DMS79 (cell line): ENCODE results near the gene ENOPH1.
A peak's percentile ranks its signal among the peaks of the same experiment; 100 is the strongest.
"Not testable (repeated sequence)": the region's sequence is repeated elsewhere in the genome, so short reads cannot be mapped to it uniquely, and the experiment has no call there.

Experiments
- DNase-seq: peaks from one replicate; lab custom pipeline; 2025; lab: John Stamatoyannopoulos, UW

ENOPH1 gene

GRCh38 chr4:82469791-82470345, 39.5 kb downstream of the ENOPH1 start:
- DNase-seq, result no peak

DNA sequence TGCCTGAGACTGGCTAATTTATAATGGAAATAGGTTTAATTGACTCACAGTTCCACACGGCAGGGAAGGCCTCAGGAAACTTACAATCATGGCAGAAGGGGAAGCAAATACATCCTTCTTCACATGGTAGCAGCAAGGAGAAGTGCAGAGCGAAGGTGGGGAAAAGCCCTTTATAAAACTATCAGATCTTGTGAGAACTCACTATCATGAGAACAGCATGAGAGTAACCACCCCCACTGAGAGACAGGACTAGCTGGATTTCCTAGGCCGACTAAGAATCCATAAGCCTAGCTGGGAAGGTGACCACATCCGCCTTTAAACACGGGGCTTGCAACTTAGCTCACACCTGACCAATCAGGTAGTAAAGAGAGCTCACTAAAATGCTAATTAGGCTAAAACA, 42.7 kb downstream of the ENOPH1 start:
- not testable (repeated sequence) for DNase-seq

- DNase-seq, result no peak
These were observed 43.3 kb downstream of the ENOPH1 start for GRCh38 chr4:82473621-82474164.

DNA sequence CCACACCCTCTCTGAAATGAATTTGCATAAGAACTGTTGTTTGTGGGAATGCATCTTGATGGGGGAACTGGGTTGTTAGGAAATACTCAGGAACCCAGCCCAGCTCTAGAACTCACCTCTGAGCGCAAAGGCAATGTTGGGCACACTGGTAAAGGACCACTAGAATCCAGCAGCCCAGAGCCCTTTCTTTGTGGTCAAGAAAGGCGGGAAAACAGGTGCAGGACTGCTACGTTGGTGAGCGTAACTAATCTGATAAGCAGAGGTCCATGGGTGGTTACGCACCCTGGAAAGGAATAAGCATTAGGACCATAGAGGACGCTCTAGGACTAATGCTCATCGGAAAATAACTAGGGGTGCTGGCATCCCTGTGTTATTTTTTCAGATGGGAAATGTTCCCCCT, 45.5 kb downstream of the ENOPH1 start:
- DNase-seq, result not testable (repeated sequence)

GRCh38 chr4:82477469-82477868, 47.1 kb downstream of the ENOPH1 start:
- DNase-seq, result not testable (repeated sequence)

- no peak for DNase-seq
These were observed 49.2 kb downstream of the ENOPH1 start for GRCh38 chr4:82479562-82479961.

DNA sequence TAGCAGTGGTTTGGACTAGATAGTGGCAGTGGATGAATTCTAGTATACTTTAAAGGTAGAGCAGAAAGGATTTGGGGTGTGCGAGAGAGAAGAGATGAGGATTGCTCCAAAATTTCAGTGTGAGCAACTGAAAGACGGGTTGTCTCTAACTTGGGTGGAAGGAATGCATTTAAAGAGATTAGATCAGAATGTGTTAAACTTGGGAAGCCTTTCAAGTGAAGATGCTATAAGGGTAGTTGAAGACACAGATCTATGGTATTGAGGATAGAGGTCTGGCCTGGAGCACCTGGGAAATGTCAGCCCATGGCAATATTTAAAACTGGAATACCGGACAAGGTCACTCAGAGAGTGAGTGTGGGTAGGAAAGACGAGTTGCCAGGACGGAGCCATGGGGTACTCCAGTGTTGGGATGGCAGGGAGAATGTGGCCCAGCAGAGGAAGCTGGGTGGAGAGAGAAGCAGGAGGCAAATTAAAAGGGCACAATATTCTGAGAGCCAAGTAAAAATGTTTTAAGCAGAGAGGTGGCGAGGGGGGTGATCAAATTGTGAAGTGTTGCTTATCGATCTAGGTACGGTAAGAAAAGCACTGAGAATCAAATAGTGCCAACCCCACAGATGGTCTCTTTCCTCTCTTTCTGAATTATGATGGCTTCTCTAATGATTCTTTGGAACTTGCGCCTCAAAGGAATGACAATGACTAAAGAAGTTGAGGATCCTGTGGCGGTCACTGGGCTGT, 50.5 kb downstream of the ENOPH1 start:
- DNase-seq, result no peak

DNA sequence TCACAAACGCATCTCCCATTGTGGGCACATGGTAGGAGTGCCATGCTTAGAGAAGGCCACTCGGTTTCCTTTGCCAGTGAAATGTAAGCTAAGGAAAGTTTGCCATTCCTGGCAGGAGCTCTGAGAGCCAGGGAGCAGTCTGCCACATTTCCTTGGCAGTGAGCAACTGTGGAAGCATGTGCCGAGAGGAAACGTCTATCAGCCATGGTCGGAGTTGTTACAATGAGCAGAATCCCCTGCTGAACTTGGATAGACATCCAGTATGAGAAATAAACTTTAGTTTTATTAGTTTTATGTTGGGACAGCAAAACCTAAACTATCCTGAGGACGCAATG, 51.1 kb downstream of the ENOPH1 start:
- DNase-seq, result no peak

DNA sequence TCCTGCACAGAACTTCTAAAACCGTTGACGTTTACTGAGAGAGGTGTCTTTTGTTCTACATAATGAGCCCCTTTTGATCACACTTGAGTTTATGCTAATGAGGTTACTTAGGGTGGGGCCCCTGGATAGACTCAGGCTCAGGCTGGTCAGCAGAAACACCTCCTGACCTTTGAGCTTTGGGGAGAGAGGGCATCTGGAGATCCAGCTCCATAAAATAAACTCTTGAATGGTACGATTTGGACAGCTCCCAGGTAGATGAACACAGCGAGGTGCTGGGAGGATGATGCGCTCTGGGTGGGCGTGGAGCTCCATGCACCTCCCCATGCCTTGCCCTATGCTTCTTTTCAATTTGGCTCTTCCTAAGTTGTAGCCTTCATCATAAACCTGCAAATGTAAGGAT, 52.0 kb downstream of the ENOPH1 start:
- no peak for DNase-seq

DNA sequence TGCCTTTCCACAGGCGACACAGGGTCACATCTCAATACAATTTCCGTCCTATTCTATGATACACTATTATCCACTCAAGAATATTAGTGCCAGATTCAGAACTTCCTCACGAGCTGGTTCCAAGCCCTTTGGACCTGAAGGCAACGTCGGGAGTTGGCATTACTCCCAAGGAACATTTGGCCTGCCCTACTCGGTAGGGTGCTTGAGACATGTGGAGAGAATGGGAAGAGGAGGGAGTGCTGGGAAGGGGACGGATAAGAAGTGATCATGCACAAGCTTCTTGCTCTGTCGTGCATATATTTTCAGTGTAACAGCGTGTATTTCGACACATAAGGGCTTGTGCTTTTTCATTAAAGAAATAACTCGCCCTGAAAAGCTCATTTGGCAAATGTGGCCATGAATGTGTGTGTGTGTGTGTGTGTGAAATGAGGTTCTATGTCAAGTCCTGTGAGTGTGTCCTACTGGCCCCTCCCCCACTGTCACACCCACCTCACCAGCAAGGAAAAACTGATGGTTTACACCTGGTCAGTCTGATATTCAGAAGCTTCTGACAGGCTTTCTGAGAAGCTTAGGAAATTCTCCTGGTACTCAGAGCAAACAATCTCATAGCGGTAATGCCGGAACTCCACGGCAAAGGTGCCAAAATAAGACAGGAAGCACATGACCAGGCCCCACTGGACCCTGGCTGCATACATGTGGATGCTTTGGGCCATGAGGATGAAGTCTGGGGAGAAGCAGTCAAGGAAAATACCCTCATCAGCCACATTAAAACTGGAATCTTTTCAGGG, 54.8 kb downstream of the ENOPH1 start:
- DNase-seq, result no peak

GRCh38 chr4:82489076-82489475, 58.7 kb downstream of the ENOPH1 start:
- DNase-seq, result no peak

DNA sequence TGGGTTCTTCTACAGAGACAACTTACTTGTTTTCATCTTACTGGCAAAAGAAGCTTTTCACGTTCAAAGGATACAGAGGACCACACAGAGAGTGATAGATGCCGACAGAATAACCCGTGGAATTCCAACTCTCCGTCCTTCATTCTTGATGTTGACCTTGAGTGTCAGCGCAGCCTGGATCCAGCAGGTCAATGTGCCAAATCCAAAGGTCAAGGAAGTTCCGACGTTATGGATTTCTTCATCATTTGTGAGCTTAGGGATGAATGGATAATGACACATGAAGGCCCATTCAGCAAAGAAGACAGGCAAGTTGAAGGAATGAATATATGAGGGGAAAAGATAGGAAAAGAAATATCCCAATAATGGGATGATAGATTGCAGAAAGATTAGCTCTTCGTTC, 59.6 kb downstream of the ENOPH1 start:
- no peak for DNase-seq

GRCh38 chr4:82491251-82491960, 61.0 kb downstream of the ENOPH1 start:
- peak; percentile 95 for DNase-seq

GRCh38 chr4:82493721-82494425, 63.5 kb downstream of the ENOPH1 start:
- no peak for DNase-seq

- DNase-seq, result no peak
These were observed 65.3 kb downstream of the ENOPH1 start for GRCh38 chr4:82495666-82496065.

- no peak for DNase-seq
These were observed 66.0 kb downstream of the ENOPH1 start for GRCh38 chr4:82496349-82496748.

GRCh38 chr4:82499738-82500434, 69.5 kb downstream of the ENOPH1 start:
- peak; percentile 56 for DNase-seq

- peak; percentile 86 for DNase-seq
These were observed 70.2 kb downstream of the ENOPH1 start for GRCh38 chr4:82500435-82501153.

GRCh38 chr4:82501154-82501442, 70.7 kb downstream of the ENOPH1 start:
- DNase-seq, result no peak

DNA sequence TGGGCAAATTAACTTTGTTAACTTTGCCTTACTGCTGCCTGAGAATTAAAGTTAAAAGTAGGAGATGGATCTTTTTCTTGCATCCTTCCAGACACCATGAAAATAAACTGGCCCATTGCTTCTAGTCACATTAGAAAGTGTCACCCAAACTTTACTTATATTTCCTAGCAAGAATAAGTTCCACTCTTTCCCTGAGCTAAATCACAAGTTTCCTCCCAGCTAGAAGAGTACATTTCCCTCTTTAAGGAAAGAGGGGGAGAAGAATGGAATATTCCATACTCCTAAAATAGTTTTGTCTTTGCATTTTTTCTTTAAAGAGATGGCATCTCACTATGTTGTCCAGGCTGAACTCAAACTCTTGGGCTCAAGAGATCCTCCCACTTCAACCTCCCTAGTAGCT, 77.6 kb downstream of the ENOPH1 start:
- DNase-seq, result no peak
